RWPE2 (cell line): ENCODE data around the gene ILF2.

Experiments used
- ATAC-seq: fragments of 200-7000 bp; cut with Tn5 transposase; 3 replicates; pipeline ENCODE4 v1.9.1; 2021; ENCODE audit warnings: low read depth
- DNase-seq: peaks from one replicate; pipeline ENCODE4 v3.0.0-alpha.2; 2020; ENCODE audit warnings: low spot score
- H3K27ac ChIP-seq: fragments of 450-650 bp; 2 replicates; pipeline ENCODE4 v1.5.1; 2017; ENCODE audit warnings: mild to moderate bottlenecking; ENCODE audit not compliant: poor library complexity, severe bottlenecking
- H3K27me3 ChIP-seq: fragments of 250-450 bp; sonication (Bioruptor Pico); 2 replicates; pipeline ENCODE4 v1.5.1; 2021; ENCODE audit warnings: mild to moderate bottlenecking, moderate library complexity; ENCODE audit not compliant: insufficient read depth, poor library complexity, severe bottlenecking
- H3K36me3 ChIP-seq: fragments of 250-450 bp; sonication (Bioruptor Pico); 2 replicates; pipeline ENCODE4 v1.5.1; 2020; ENCODE audit warnings: low read depth, mild to moderate bottlenecking, moderate library complexity
- H3K4me1 ChIP-seq: fragments of 250-450 bp; sonication (Bioruptor Pico); 2 replicates; pipeline ENCODE4 v1.5.1; 2021; ENCODE audit warnings: mild to moderate bottlenecking, moderate library complexity; ENCODE audit not compliant: insufficient read depth, poor library complexity, severe bottlenecking
- H3K4me3 ChIP-seq: fragments of 250-450 bp; sonication (Bioruptor Pico); 2 replicates; pipeline ENCODE4 v1.5.1; 2021; ENCODE audit warnings: mild to moderate bottlenecking, moderate library complexity; ENCODE audit not compliant: severe bottlenecking
- H3K9me3 ChIP-seq: fragments of 250-450 bp; sonication (Bioruptor Pico); 2 replicates; pipeline ENCODE4 v1.5.1; 2021; ENCODE audit warnings: mild to moderate bottlenecking, moderate library complexity; ENCODE audit not compliant: severe bottlenecking
- CTCF ChIP-seq: fragments of 450-650 bp; IDR thresholded peaks from one replicate; pipeline ENCODE4 v1.5.1; 2017; ENCODE audit warnings: mild to moderate bottlenecking, moderate library complexity; ENCODE audit not compliant: poor library complexity, severe bottlenecking

Gene ILF2

GRCh38 chr1:153612755-153613331 is 58.0 kb downstream of the ILF2 start, which contains the start of gene S100A16:
Gene S100A16, minus strand, starts transcription at chr1:153613137. Its CDS starts 4,986 bp downstream, at chr1:153608151.
- Histone ChIP-seq H3K27ac (peak within 1 kb of the TSS; percentile 98), H3K36me3 (peaks cover 35% of the 10 kb centered on the region), H3K4me1 (peaks cover 42% of the 10 kb centered on the region), H3K4me3 (peak within 1 kb of the TSS; percentile 66), H3K27me3 (no peaks in the 10 kb centered on the region), H3K9me3 (no peaks in the 10 kb centered on the region)
- DNase-seq (peak; percentile 89), ATAC-seq (peak; percentile 50)
- TF ChIP-seq CTCF: no peak

- no peaks in the 10 kb centered on the region for H3K9me3 ChIP-seq
- H3K36me3 ChIP-seq: peaks cover 41% of the 10 kb centered on the region
- TF ChIP-seq CTCF: no peak
- H3K4me3 ChIP-seq: peak overlapping the region; percentile 66
- ATAC-seq (no peak), DNase-seq (no peak)
- peaks cover 40% of the 10 kb centered on the region for H3K4me1 ChIP-seq
- no peaks in the 10 kb centered on the region for H3K27me3 ChIP-seq
- peak overlapping the region; percentile 98 for H3K27ac ChIP-seq
Observed at GRCh38 chr1:153612111-153612754, 58.6 kb downstream of the ILF2 start.
